A172 (cell line): ENCODE measurements around the gene SHISA4. TPM values are rescaled to one million over a fixed set of nuclear protein-coding genes. Genes with fewer than 3 reads are reported as not detected.
"Not testable (repeated sequence)": the region's sequence is repeated elsewhere in the genome, so short reads cannot be mapped to it uniquely, and the experiment has no call there.

Source experiments
- DNase-seq: peaks from one replicate; pipeline ENCODE4 v3.0.0-alpha.2; 2015; ENCODE audit warnings: low spot score
- total RNA-seq: library from RNA; depleted of rRNA; stranded (reverse); fragments of >200 nt; shearing (Covaris generic); gene quantifications from 2 replicates; pipeline ENCODE4 v1.2.3, GENCODE V29; 2014; rRNA removed

Gene SHISA4
- total RNA-seq, 1 experiment from 2014 or later = 49.5 TPM

- DNase-seq = no peak
Observed at GRCh38 chr1:201928266-201928665, 39.6 kb downstream of the SHISA4 start.

- DNase-seq = no peak
Observed at GRCh38 chr1:201930137-201930536, 41.4 kb downstream of the SHISA4 start.

- no peak for DNase-seq
Observed at GRCh38 chr1:201930803-201931202, 42.1 kb downstream of the SHISA4 start.

- peak; percentile 35 for DNase-seq
Observed at GRCh38 chr1:201933840-201934430, 45.2 kb downstream of the SHISA4 start.

- peak; percentile 82 for DNase-seq
Observed at GRCh38 chr1:201937624-201938213, 49.0 kb downstream of the SHISA4 start.

GRCh38 chr1:201938440-201939035 lies 49.8 kb downstream of the SHISA4 start:
- DNase-seq = no peak

GRCh38 chr1:201939148-201939547 lies 50.5 kb downstream of the SHISA4 start:
- no peak for DNase-seq

- DNase-seq = no peak
Observed at GRCh38 chr1:201939574-201939973, 50.9 kb downstream of the SHISA4 start.

GRCh38 chr1:201940316-201940715 lies 51.6 kb downstream of the SHISA4 start:
- not testable (repeated sequence) for DNase-seq

GRCh38 chr1:201941420-201942128 lies 52.9 kb downstream of the SHISA4 start:
- DNase-seq = no peak

- DNase-seq = no peak
Observed at GRCh38 chr1:201942129-201942495, 53.4 kb downstream of the SHISA4 start.

Other genes with a start within 250 kb of the SHISA4 start
- gene IPO9, start 59.7 kb upstream of the SHISA4 start, total RNA-seq = 41.4 and 44.7 TPM in 2 replicates
- gene LMOD1, start 57.6 kb downstream of the SHISA4 start, total RNA-seq = not detected in 2 replicates
- gene TIMM17A, start 66.6 kb downstream of the SHISA4 start, total RNA-seq = 221 and 246 TPM in 2 replicates
- 112 and 125 TPM in 2 replicates for gene RNPEP, start 93.8 kb downstream of the SHISA4 start, total RNA-seq
- 8.9 and 39.4 TPM in 2 replicates for gene ELF3, start 121.7 kb downstream of the SHISA4 start, total RNA-seq
- gene GPR37L1, start 234.0 kb downstream of the SHISA4 start, total RNA-seq = 0.03 and 0.60 TPM in 2 replicates